ENCODE measurements around the gene FAM90A1.
"Not testable (repeated sequence)": the region's sequence is repeated elsewhere in the genome, so short reads cannot be mapped to it uniquely, and the experiment has no call there.

DNA sequence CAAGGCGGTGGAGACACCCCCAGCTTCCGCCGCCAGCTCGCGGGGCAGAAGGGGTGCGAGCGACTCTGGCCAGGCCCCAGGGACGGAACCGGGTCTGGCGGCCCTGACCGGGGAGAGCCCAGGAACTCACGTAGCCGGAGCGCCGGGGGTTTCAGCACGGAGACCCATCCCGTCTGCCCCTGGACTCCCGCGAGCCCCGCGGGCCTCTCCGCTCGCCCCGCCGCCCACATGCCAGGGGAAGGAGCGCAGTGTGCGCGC lies 15.1 kb upstream of the FAM90A1 start:
- TF ChIP-seq, protein P1, sequence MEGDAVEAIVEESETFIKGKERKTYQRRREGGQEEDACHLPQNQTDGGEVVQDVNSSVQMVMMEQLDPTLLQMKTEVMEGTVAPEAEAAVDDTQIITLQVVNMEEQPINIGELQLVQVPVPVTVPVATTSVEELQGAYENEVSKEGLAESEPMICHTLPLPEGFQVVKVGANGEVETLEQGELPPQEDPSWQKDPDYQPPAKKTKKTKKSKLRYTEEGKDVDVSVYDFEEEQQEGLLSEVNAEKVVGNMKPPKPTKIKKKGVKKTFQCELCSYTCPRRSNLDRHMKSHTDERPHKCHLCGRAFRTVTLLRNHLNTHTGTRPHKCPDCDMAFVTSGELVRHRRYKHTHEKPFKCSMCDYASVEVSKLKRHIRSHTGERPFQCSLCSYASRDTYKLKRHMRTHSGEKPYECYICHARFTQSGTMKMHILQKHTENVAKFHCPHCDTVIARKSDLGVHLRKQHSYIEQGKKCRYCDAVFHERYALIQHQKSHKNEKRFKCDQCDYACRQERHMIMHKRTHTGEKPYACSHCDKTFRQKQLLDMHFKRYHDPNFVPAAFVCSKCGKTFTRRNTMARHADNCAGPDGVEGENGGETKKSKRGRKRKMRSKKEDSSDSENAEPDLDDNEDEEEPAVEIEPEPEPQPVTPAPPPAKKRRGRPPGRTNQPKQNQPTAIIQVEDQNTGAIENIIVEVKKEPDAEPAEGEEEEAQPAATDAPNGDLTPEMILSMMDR (conservative IDR thresholded peaks at IDR 0.05 in 1 of 2, IDR thresholded peaks at IDR 0.05 in 1 of 2; ENCODE audit: extremely low read depth in 1 of 2, insufficient read depth in 1 of 2, low read depth in 1 of 2, low read length in 2 of 2), result not testable (repeated sequence)
- TF ChIP-seq EZH2 (IDR thresholded peaks at IDR 0.05; ENCODE audit: borderline replicate concordance, low read length), result not testable (repeated sequence)
